Neural progenitor cell (in vitro differentiated cells): Measurements from ENCODE around the gene PRL.

Experiments
- EZH2 ChIP-seq: fragments of 200-600 bp; sonication (generic); IDR thresholded peaks from 2 replicates; pipeline ENCODE4 v1.6.1; 2017; ENCODE audit warnings: antibody characterized with exemption, mild to moderate bottlenecking, moderate library complexity
- TF ChIP-seq, protein P1 (sequence below): fragments of 200-600 bp; sonication (generic); IDR thresholded peaks from 2 replicates; pipeline ENCODE4 v1.5.1; 2017; ENCODE audit warnings: antibody characterized with exemption, mild to moderate bottlenecking

DNA sequence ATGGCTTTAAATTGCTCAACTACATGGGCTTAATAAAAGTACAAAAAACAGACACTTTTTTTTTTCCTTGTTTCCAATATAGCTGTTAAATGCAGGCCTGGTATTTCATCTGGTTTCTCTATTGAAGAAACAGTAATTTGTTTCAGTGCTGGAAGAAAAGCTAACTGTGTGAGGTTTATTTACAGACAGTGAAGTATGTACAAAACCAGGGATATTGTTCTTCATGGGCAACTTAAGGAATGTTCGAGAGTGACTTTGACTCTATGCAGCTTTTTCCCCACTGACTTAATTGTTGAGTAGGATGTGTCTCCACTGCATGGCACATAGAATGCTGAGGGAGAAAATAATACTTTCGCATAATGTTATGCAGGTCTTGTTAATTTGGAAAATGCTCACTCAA is 31.0 kb upstream of the PRL start:
- TF ChIP-seq, protein P1, sequence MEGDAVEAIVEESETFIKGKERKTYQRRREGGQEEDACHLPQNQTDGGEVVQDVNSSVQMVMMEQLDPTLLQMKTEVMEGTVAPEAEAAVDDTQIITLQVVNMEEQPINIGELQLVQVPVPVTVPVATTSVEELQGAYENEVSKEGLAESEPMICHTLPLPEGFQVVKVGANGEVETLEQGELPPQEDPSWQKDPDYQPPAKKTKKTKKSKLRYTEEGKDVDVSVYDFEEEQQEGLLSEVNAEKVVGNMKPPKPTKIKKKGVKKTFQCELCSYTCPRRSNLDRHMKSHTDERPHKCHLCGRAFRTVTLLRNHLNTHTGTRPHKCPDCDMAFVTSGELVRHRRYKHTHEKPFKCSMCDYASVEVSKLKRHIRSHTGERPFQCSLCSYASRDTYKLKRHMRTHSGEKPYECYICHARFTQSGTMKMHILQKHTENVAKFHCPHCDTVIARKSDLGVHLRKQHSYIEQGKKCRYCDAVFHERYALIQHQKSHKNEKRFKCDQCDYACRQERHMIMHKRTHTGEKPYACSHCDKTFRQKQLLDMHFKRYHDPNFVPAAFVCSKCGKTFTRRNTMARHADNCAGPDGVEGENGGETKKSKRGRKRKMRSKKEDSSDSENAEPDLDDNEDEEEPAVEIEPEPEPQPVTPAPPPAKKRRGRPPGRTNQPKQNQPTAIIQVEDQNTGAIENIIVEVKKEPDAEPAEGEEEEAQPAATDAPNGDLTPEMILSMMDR, result no peak
- TF ChIP-seq EZH2, result no peak
